ENCODE measurements around the gene F10. TPM values are rescaled to one million over a fixed set of nuclear protein-coding genes. Genes with fewer than 3 reads are reported as not detected.

F10 gene
- total RNA-seq, 2 experiments from 2014 or later = not detected

DNA sequence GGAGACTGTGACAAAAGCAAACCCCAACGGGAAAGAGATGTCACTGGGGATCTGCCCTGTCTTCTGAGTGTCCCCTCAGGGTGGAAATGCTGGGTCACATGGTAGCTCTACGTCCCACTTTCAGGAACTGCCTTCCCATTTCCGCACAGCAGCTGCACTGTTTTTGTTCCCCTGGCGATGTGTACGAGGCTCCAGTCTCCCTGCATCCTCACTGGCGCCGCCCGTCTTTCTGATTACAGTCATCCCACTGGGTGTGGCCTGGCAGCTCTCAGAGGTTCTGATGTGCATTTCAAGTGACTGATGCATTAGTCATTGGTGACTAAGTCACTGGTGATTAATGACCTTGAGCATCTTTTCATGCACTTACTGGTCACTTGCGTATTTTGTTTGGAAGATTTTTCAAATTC is 64.7 kb downstream of the F10 start:
- H3K36me3 ChIP-seq (ENCODE audit: insufficient read depth, low read length) = peaks cover 34% of the 10 kb centered on the region
- POLR2A ChIA-PET = interaction anchor here (0.7 kb wide), 1 partner anchor 54 kb away, joined by 3 read pairs; no protein-coding TSS in a partner anchor

GRCh38 chr13:113187883-113188665 is 65.5 kb downstream of the F10 start:
- H3K9me2 ChIP-seq (ENCODE audit: insufficient read depth, low read length) = no peaks in the 10 kb centered on the region
- no peak for TF ChIP-seq EZH2phosphoT487 (IDR thresholded peaks at IDR 0.05; ENCODE audit: borderline replicate concordance, low read depth, low read length)
- TF ChIP-seq CTCF (conservative IDR thresholded peaks at IDR 0.05; ENCODE audit: low read length) = no peak
- no peak overlapping the region for H3K27ac ChIP-seq (ENCODE audit: low read depth, low read length, poor library complexity, severe bottlenecking)
- no peaks in the 10 kb centered on the region for H3K4me1 ChIP-seq (ENCODE audit: insufficient read depth, low read length, poor library complexity, severe bottlenecking)
- POLR2A ChIA-PET = interaction anchor here (0.7 kb wide), 1 partner anchor 53 kb away, joined by 3 read pairs; no protein-coding TSS in a partner anchor
- H3K4me2 ChIP-seq (ENCODE audit: low read length) = no peak overlapping the region
- DNase-seq (ENCODE audit: low spot score) = no peak
- BruUV-seq (replicated peaks) = no TSS peak
- no peaks in the 10 kb centered on the region for H3K9me3 ChIP-seq (ENCODE audit: low read length)
- CTCF ChIA-PET (ENCODE audit: unreplicated experiment) = no interaction called here
- H2AFZ ChIP-seq (ENCODE audit: low read length) = no peak overlapping the region
- intact Hi-C loops (cut with micrococcal nuclease; ENCODE audit: unreplicated experiment) = no loop called here
- H3K79me2 ChIP-seq (ENCODE audit: insufficient read depth, low read depth, low read length) = no peaks in the 10 kb centered on the region
- H3K36me3 ChIP-seq (ENCODE audit: insufficient read depth, low read length) = peaks cover 41% of the 10 kb centered on the region
- H3K4me3 ChIP-seq (ENCODE audit: low read depth, low read length, poor library complexity, severe bottlenecking) = no peak overlapping the region
- H4K20me1 ChIP-seq (ENCODE audit: insufficient read depth, low read length) = no peaks in the 10 kb centered on the region

More for the DNA sequence above, 64.7 kb downstream of the F10 start:
- no peaks in the 10 kb centered on the region for H3K4me1 ChIP-seq (ENCODE audit: insufficient read depth, low read length, poor library complexity, severe bottlenecking)
- H3K9me3 ChIP-seq (ENCODE audit: low read length) = no peaks in the 10 kb centered on the region
- no peaks in the 10 kb centered on the region for H3K9me2 ChIP-seq (ENCODE audit: insufficient read depth, low read length)
- H4K20me1 ChIP-seq (ENCODE audit: insufficient read depth, low read length) = no peaks in the 10 kb centered on the region
- H3K79me2 ChIP-seq (ENCODE audit: insufficient read depth, low read depth, low read length) = no peaks in the 10 kb centered on the region
- H3K4me3 ChIP-seq (ENCODE audit: low read depth, low read length, poor library complexity, severe bottlenecking) = no peak overlapping the region
- CTCF ChIA-PET (ENCODE audit: unreplicated experiment) = no interaction called here
- no peak overlapping the region for H3K4me2 ChIP-seq (ENCODE audit: low read length)
- H3K27ac ChIP-seq (ENCODE audit: low read depth, low read length, poor library complexity, severe bottlenecking) = no peak overlapping the region
- H2AFZ ChIP-seq (ENCODE audit: low read length) = no peak overlapping the region
- intact Hi-C loops (cut with micrococcal nuclease; ENCODE audit: unreplicated experiment) = no loop called here
- TF ChIP-seq CTCF (conservative IDR thresholded peaks at IDR 0.05; ENCODE audit: low read length) (no peak), EZH2phosphoT487 (IDR thresholded peaks at IDR 0.05; ENCODE audit: borderline replicate concordance, low read depth, low read length) (no peak)
- BruUV-seq (replicated peaks) = no TSS peak
- no peak for DNase-seq (ENCODE audit: low spot score)

- no peak for DNase-seq (ENCODE audit: low spot score)
- no TSS peak for BruUV-seq (replicated peaks)
- TF ChIP-seq CTCF (conservative IDR thresholded peaks at IDR 0.05; ENCODE audit: low read length) (no peak), EZH2phosphoT487 (IDR thresholded peaks at IDR 0.05; ENCODE audit: borderline replicate concordance, low read depth, low read length) (no peak)
- intact Hi-C loops (cut with micrococcal nuclease; ENCODE audit: unreplicated experiment) = no loop called here
- Histone ChIP-seq H4K20me1 (ENCODE audit: insufficient read depth, low read length) (no peaks in the 10 kb centered on the region), H3K9me2 (ENCODE audit: insufficient read depth, low read length) (no peaks in the 10 kb centered on the region), H3K36me3 (ENCODE audit: insufficient read depth, low read length) (peaks cover 50% of the 10 kb centered on the region), H3K4me3 (ENCODE audit: low read depth, low read length, poor library complexity, severe bottlenecking) (no peak overlapping the region), H3K9me3 (ENCODE audit: low read length) (no peaks in the 10 kb centered on the region), H3K79me2 (ENCODE audit: insufficient read depth, low read depth, low read length) (no peaks in the 10 kb centered on the region), H3K4me1 (ENCODE audit: insufficient read depth, low read length, poor library complexity, severe bottlenecking) (no peaks in the 10 kb centered on the region), H3K4me2 (ENCODE audit: low read length) (no peak overlapping the region), H2AFZ (ENCODE audit: low read length) (no peak overlapping the region), H3K27ac (ENCODE audit: low read depth, low read length, poor library complexity, severe bottlenecking) (no peak overlapping the region)
- POLR2A ChIA-PET = no interaction called here
- CTCF ChIA-PET (ENCODE audit: unreplicated experiment) = no interaction called here
These were observed 67.6 kb downstream of the F10 start for GRCh38 chr13:113190181-113190580.

All from OCI-LY7 (cell line).